Measurements from ENCODE around the gene SDF2.

DNA sequence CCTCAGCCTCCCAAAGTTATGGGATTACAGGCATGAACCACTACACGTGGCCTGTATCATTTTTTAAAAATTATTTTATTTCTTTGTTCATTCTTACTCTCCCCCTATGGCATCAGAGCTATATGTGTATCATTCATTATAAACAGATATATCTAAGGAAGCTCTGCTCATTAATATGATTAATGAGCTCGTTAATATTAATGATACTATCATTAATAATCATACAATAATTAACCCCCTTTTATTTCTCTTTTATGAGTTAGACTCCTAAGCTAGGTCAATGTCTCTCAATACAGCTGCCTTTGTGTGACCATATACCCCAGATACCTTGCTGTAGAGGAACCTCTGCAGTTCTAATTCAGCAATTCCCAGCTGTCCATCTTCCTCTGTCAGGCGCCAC lies 43.2 kb downstream of the SDF2 start:
- TF ChIP-seq, protein P1, sequence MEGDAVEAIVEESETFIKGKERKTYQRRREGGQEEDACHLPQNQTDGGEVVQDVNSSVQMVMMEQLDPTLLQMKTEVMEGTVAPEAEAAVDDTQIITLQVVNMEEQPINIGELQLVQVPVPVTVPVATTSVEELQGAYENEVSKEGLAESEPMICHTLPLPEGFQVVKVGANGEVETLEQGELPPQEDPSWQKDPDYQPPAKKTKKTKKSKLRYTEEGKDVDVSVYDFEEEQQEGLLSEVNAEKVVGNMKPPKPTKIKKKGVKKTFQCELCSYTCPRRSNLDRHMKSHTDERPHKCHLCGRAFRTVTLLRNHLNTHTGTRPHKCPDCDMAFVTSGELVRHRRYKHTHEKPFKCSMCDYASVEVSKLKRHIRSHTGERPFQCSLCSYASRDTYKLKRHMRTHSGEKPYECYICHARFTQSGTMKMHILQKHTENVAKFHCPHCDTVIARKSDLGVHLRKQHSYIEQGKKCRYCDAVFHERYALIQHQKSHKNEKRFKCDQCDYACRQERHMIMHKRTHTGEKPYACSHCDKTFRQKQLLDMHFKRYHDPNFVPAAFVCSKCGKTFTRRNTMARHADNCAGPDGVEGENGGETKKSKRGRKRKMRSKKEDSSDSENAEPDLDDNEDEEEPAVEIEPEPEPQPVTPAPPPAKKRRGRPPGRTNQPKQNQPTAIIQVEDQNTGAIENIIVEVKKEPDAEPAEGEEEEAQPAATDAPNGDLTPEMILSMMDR (IDR thresholded peaks at IDR 0.05) = no peak
- TF ChIP-seq POLR2A (IDR thresholded peaks at IDR 0.05) = no peak
